Measurements from ENCODE around the gene ICAM2.

- TF ChIP-seq CTCF (IDR thresholded peaks at IDR 0.05), result no peak
- no peak for TF ChIP-seq POLR2A (IDR thresholded peaks at IDR 0.05)
These were observed 47.2 kb upstream of the ICAM2 start for GRCh38 chr17:64067657-64068056.

All from thyroid gland (tissue), 4 donors.